Measurements from ENCODE around the gene PIM1. TPM values are rescaled to one million over a fixed set of nuclear protein-coding genes. Genes with fewer than 3 reads are reported as not detected.

PIM1 gene
- total and polyA plus RNA-seq, 9 of the 15 experiments (the other 6 are each of a cell fraction or from before 2014, with no cell fraction given) = 19.0 to 789 (median 212) TPM

DNA sequence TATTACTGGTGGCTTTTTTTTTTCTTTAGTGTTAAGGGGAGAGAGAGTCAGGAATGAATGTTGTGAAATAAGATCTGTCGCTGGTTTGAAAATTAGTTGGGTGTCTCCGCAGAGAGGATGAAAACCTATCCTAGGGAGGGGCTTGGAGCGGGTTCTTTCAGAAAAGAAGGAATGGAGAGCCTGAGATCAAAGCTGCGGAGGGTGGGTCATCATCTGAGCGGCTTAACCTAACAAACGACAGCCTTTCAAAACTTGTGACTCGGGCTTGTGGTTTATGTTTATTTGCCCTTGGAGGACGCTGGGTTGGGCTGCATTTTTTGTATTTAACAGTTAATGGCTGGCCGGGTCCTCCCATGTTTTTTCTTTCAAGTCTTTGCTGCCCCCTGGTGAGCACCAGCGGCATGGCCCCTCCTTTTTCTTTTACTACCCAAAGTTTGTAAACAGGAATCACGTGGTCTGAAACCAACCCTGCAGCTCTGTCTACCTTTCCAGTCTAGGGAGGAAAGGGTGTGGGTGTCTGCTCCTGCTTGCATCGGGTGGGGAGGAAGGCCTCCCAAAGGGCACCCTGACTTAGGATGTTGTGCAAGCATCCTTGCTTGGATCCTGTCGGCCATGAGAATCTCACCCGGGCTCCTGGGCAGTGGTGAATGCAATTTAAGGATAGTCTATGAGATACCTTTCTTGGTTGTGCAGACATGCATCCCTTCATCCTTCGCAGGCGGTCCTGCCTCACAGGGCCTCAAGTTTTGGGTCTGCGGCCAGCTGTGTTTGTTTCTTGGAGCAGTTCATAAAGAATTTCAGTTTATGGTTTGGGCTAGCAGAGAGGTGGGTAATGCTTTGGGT lies 2.2 kb downstream of the PIM1 start (continued):
- TF ChIP-seq NRF1 (conservative IDR thresholded peaks at IDR 0.05 in 1 of 2, IDR thresholded peaks at IDR 0.05 in 1 of 2) (no peak), SMARCE1 (IDR thresholded peaks at IDR 0.05) (peak; percentile 39; the same call in 1 of the 2 replicates), ZNF133 (CRISPR knock-in tag; IDR thresholded peaks at IDR 0.05) (no peak), SIRT6 (IDR thresholded peaks at IDR 0.05; ENCODE audit: low read depth, low read length) (peak; percentile 71), ZNF124 (CRISPR knock-in tag; IDR thresholded peaks at IDR 0.05) (no peak), SREBF1 (IDR thresholded peaks at IDR 0.05; ENCODE audit: borderline replicate concordance, low read depth, low read length) (0 out of 2 replicates have a peak, but pooled peaks have one; percentile 65), RBBP5 (IDR thresholded peaks at IDR 0.05; ENCODE audit: borderline replicate concordance, insufficient read depth, low read length, poor library complexity, severe bottlenecking) (no peak), ZNF695 (CRISPR knock-in tag; IDR thresholded peaks at IDR 0.05) (0 out of 2 replicates have a peak, but pooled peaks have one; percentile 3), LARP7 (IDR thresholded peaks at IDR 0.05) (no peak; the same call in 1 of the 2 replicates), REST (IDR thresholded peaks at IDR 0.05; ENCODE audit: borderline replicate concordance) (peak; percentile 94), REST (CRISPR knock-in tag; IDR thresholded peaks at IDR 0.05; ENCODE audit: low read depth) (0 out of 2 replicates have a peak, but pooled peaks have one; percentile 37), SUPT5H (IDR thresholded peaks at IDR 0.05) (peak; percentile 64), SPI1 (IDR thresholded peaks at IDR 0.05; ENCODE audit: borderline replicate concordance, low read depth, low read length) (0 out of 2 replicates have a peak, but pooled peaks have one; percentile 14), POLR2B (IDR thresholded peaks at IDR 0.05; ENCODE audit: low read depth, partially characterized antibody) (peak; percentile 47), TOE1 (IDR thresholded peaks at IDR 0.05; ENCODE audit: borderline replicate concordance) (peak; percentile 98), TOE1 (CRISPR knock-in tag; IDR thresholded peaks at IDR 0.05; ENCODE audit: borderline replicate concordance, low read depth) (no peak), NR2C2 (CRISPR knock-in tag; IDR thresholded peaks at IDR 0.05) (0 out of 2 replicates have a peak, but pooled peaks have one; percentile 20), NR2C2 (tag; IDR thresholded peaks at IDR 0.05) (peak; percentile 71)
